Esophagus muscularis mucosa (tissue), 4 donors: ENCODE results near the gene HSFX3. TPM values are rescaled to one million over a fixed set of nuclear protein-coding genes. Genes with fewer than 3 reads are reported as not detected.
"Not testable (repeated sequence)": the region's sequence is repeated elsewhere in the genome, so short reads cannot be mapped to it uniquely, and the experiment has no call there.

Experiments used
- DNase-seq: peaks from one replicate; pipeline ENCODE4 v3.0.0-alpha.2; 2017; ENCODE audit errors: extremely low spot score
- H3K27ac ChIP-seq, 4 donors: fragments of 200-600 bp; sonication (generic); replicated peaks in 1 of 4; 1 replicate in 3 of 4; 2 replicates in 1 of 4; pipeline ENCODE4 v1.5.1; 2016 to 2019; ENCODE audit warnings: mild to moderate bottlenecking in 1 of 4
- H3K27me3 ChIP-seq, 4 donors: fragments of 200-600 bp; sonication (generic); one replicate each; pipeline versions ENCODE4 v1.5.1 to v1.6.0; 2016 to 2019
- H3K36me3 ChIP-seq, 4 donors: fragments of 200-600 bp; sonication (generic); one replicate each; pipeline ENCODE4 v1.5.1; 2016 to 2019
- H3K4me1 ChIP-seq, 4 donors: fragments of 200-600 bp; sonication (generic); one replicate each; pipeline ENCODE4 v1.5.1; 2016 to 2019
- H3K4me3 ChIP-seq, 4 donors: fragments of 200-600 bp; sonication (generic); 1 replicate in 2 of 4; 2 replicates in 2 of 4; pipeline ENCODE4 v1.5.1; 2016 to 2019; ENCODE audit warnings: mild to moderate bottlenecking in 4 of 4, moderate library complexity in 1 of 4
- H3K9me3 ChIP-seq, 4 donors: fragments of 200-600 bp; sonication (generic); 1 replicate in 3 of 4; 2 replicates in 1 of 4; pipeline ENCODE4 v1.5.1; 2016 to 2019
- CTCF ChIP-seq, 3 experiments: fragments of 200-600 bp in 2 of 3; fragments of 450-650 bp in 1 of 3; sonication (generic) in 2 of 3; IDR thresholded peaks; one replicate each; pipeline ENCODE4 v1.5.1; 2017 to 2019; ENCODE audit warnings: antibody characterized with exemption in 3 of 3, mild to moderate bottlenecking in 2 of 3, moderate library complexity in 1 of 3
- EP300 ChIP-seq: sonication (generic); formaldehyde crosslinking; IDR thresholded peaks from one replicate; pipeline ENCODE4 v1.6.1; 2017; ENCODE audit warnings: antibody characterized with exemption
- POLR2A ChIP-seq: fragments of 450-650 bp; IDR thresholded peaks from one replicate; pipeline ENCODE4 v1.6.1; 2017; ENCODE audit warnings: antibody characterized with exemption, moderate library complexity, mild to moderate bottlenecking, low read depth
- POLR2AphosphoS5 ChIP-seq, 2 donors: sonication (generic); formaldehyde crosslinking; IDR thresholded peaks; one replicate each; pipeline ENCODE4 v1.6.1; 2017; ENCODE audit warnings: antibody characterized with exemption in 2 of 2
- WGBS: methylation state at CpG from one replicate; pipeline ENCODE4 v1.1.5; 2018; 5-methylcytosine and 5-hydroxymethylcytosine counted together
- intact Hi-C: fragments of 100-400 bp; cut with DNase I; formaldehyde crosslinking; loops from one replicate; pipeline ENCODE4 v1.15.1; 2023
- total RNA-seq, 4 donors: library from RNA; depleted of rRNA; stranded (reverse); fragments of >200 nt; gene quantifications; one replicate each; pipeline versions ENCODE4 v1.1.0 to v1.2.1, GENCODE V29; 2016

Gene HSFX3
- total RNA-seq: not detected

- H3K9me3 ChIP-seq, DNase-seq, intact Hi-C loops, H3K4me1 ChIP-seq, H3K4me3 ChIP-seq, H3K27ac ChIP-seq, H3K27me3 ChIP-seq, H3K36me3 ChIP-seq: not testable (repeated sequence)
- no CpG with 5 or more reads among the region's 6 CpGs for WGBS
These were observed at the start of gene HSFX3 for GRCh38 chrX:149549701-149550100. HSFX3 (minus strand) TSS chrX:149549924; CDS start chrX:149549852, 72 bp downstream.

- H3K27ac ChIP-seq, DNase-seq, H3K27me3 ChIP-seq, intact Hi-C loops, H3K4me1 ChIP-seq, H3K4me3 ChIP-seq, H3K36me3 ChIP-seq, H3K9me3 ChIP-seq: not testable (repeated sequence)
- no CpG with 5 or more reads among the region's 11 CpGs for WGBS
These were observed 48.9 kb upstream of the HSFX3 start for GRCh38 chrX:149598603-149599002.

GRCh38 chrX:149595943-149596342 is 46.2 kb upstream of the HSFX3 start:
- intact Hi-C loops, H3K27ac ChIP-seq, H3K4me3 ChIP-seq, H3K9me3 ChIP-seq, H3K27me3 ChIP-seq, H3K4me1 ChIP-seq, H3K36me3 ChIP-seq, DNase-seq: not testable (repeated sequence)
- no CpG with 5 or more reads among the region's 7 CpGs for WGBS

GRCh38 chrX:149595214-149595613 is 45.5 kb upstream of the HSFX3 start, which contains the start of gene HSFX2:
HSFX2 (minus strand) TSS chrX:149595314; CDS start chrX:149594700, 614 bp downstream.
- intact Hi-C loops, H3K4me3 ChIP-seq, H3K27ac ChIP-seq, H3K4me1 ChIP-seq, H3K36me3 ChIP-seq, DNase-seq, H3K27me3 ChIP-seq, H3K9me3 ChIP-seq: not testable (repeated sequence)
- WGBS: no CpG with 5 or more reads among the region's 17 CpGs

- H3K27ac ChIP-seq, intact Hi-C loops, H3K27me3 ChIP-seq, H3K4me1 ChIP-seq, H3K9me3 ChIP-seq, DNase-seq, H3K36me3 ChIP-seq, H3K4me3 ChIP-seq: not testable (repeated sequence)
- WGBS: no CpG with 5 or more reads among the region's 7 CpGs
These were observed 41.3 kb upstream of the HSFX3 start for GRCh38 chrX:149590993-149591392.

GRCh38 chrX:149587359-149587758 is 37.6 kb upstream of the HSFX3 start, which contains the start of gene MAGEA9B:
MAGEA9B (minus strand) TSS chrX:149587459; CDS start chrX:149583179, 4,280 bp downstream.
- intact Hi-C loops, DNase-seq, H3K27me3 ChIP-seq, H3K36me3 ChIP-seq, H3K4me3 ChIP-seq, H3K4me1 ChIP-seq, H3K27ac ChIP-seq, H3K9me3 ChIP-seq: not testable (repeated sequence)
- whole genome bisulfite sequencing: no CpG with 5 or more reads among the region's 12 CpGs

- H3K4me3 ChIP-seq, H3K36me3 ChIP-seq, H3K4me1 ChIP-seq, DNase-seq, H3K9me3 ChIP-seq, intact Hi-C loops, H3K27me3 ChIP-seq, H3K27ac ChIP-seq: not testable (repeated sequence)
- no CpG with 5 or more reads among the region's 17 CpGs for WGBS
These were observed 35.9 kb upstream of the HSFX3 start for GRCh38 chrX:149585631-149586030.

- H3K27ac ChIP-seq, H3K36me3 ChIP-seq, H3K27me3 ChIP-seq, H3K4me1 ChIP-seq, intact Hi-C loops, DNase-seq, H3K9me3 ChIP-seq, H3K4me3 ChIP-seq: not testable (repeated sequence)
- no CpG with 5 or more reads among the region's 1 CpG for WGBS
These were observed 23.7 kb upstream of the HSFX3 start for GRCh38 chrX:149573456-149573855.

GRCh38 chrX:149572743-149573142 is 23.0 kb upstream of the HSFX3 start:
- Histone ChIP-seq H3K27ac (no peak overlapping the region), H3K4me3 (no peak overlapping the region), H3K9me3 (no peaks in the 10 kb centered on the region), H3K36me3 (no peaks in the 10 kb centered on the region), H3K4me1 (peaks cover 0 to 4% (median 0%) of the 10 kb centered on the region in 4 donors), H3K27me3 (no peaks in the 10 kb centered on the region)
- TF ChIP-seq POLR2AphosphoS5 (IDR thresholded peaks at IDR 0.05) (no peak), POLR2A (no peak), CTCF (IDR thresholded peaks at IDR 0.05) (no peak), EP300 (no peak)
- DNase-seq: no peak
- intact Hi-C loops: no loop called here
- WGBS: 38% methylated on average over 1 of the region's 1 CpG
